B cell (primary cell): ENCODE measurements around the gene CHIC2.

Experiments
- EZH2 ChIP-seq: IDR thresholded peaks from 2 replicates; pipeline ENCODE4 v1.6.1; 2012; ENCODE audit warnings: borderline replicate concordance, low read depth, mild to moderate bottlenecking, moderate library complexity, low read length; ENCODE audit not compliant: insufficient read depth, poor library complexity, severe bottlenecking
- TF ChIP-seq, protein P1 (sequence below): fragments of 200-600 bp; IDR thresholded peaks from one replicate; pipeline ENCODE4 v1.8.0; 2022; ENCODE audit warnings: antibody characterized with exemption, mild to moderate bottlenecking

GRCh38 chr4:54102531-54103106, 38.2 kb upstream of the CHIC2 start:
- TF ChIP-seq, protein P1, sequence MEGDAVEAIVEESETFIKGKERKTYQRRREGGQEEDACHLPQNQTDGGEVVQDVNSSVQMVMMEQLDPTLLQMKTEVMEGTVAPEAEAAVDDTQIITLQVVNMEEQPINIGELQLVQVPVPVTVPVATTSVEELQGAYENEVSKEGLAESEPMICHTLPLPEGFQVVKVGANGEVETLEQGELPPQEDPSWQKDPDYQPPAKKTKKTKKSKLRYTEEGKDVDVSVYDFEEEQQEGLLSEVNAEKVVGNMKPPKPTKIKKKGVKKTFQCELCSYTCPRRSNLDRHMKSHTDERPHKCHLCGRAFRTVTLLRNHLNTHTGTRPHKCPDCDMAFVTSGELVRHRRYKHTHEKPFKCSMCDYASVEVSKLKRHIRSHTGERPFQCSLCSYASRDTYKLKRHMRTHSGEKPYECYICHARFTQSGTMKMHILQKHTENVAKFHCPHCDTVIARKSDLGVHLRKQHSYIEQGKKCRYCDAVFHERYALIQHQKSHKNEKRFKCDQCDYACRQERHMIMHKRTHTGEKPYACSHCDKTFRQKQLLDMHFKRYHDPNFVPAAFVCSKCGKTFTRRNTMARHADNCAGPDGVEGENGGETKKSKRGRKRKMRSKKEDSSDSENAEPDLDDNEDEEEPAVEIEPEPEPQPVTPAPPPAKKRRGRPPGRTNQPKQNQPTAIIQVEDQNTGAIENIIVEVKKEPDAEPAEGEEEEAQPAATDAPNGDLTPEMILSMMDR = no peak
- TF ChIP-seq EZH2 = no peak
